Measurements from ENCODE around the gene CD14. TPM values are rescaled to one million over a fixed set of nuclear protein-coding genes. Genes with fewer than 3 reads are reported as not detected.
A peak's percentile ranks its signal among the peaks of the same experiment; 100 is the strongest.

The CD14 gene
- total RNA-seq, 1 experiment from 2014 or later, result 0.41 TPM

DNA sequence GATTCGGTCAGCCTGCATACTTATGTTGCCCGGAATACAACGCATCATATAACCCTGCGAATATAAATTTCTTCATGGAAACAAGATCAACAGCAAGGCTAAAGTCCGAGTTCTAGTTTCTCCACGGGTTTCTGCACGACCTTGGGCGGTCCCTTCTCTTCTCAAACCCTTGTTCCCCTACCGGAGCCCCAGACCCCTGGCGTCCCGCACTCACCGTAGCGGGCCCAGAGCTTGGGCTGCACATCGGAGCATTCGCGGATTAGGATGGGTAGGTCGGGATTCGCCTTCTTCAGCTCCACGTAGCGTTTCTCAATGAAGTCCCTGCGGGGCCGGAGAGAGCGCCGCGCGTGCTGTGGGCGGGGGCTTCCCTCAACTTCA, 14.1 kb upstream of the CD14 start:
- peaks cover 10% of the 10 kb centered on the region for H3K4me1 ChIP-seq (ENCODE audit: insufficient read depth, low read length, poor library complexity, severe bottlenecking)
- H3K4me3 ChIP-seq (ENCODE audit: low read depth, low read length, poor library complexity, severe bottlenecking), result peak overlapping the region; percentile 71
- H3K27ac ChIP-seq (ENCODE audit: low read depth, low read length, poor library complexity, severe bottlenecking), result peak overlapping the region; percentile 69
- TF ChIP-seq, protein P1, sequence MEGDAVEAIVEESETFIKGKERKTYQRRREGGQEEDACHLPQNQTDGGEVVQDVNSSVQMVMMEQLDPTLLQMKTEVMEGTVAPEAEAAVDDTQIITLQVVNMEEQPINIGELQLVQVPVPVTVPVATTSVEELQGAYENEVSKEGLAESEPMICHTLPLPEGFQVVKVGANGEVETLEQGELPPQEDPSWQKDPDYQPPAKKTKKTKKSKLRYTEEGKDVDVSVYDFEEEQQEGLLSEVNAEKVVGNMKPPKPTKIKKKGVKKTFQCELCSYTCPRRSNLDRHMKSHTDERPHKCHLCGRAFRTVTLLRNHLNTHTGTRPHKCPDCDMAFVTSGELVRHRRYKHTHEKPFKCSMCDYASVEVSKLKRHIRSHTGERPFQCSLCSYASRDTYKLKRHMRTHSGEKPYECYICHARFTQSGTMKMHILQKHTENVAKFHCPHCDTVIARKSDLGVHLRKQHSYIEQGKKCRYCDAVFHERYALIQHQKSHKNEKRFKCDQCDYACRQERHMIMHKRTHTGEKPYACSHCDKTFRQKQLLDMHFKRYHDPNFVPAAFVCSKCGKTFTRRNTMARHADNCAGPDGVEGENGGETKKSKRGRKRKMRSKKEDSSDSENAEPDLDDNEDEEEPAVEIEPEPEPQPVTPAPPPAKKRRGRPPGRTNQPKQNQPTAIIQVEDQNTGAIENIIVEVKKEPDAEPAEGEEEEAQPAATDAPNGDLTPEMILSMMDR (conservative IDR thresholded peaks at IDR 0.05; ENCODE audit: low read depth, low read length), result no peak
- TF ChIP-seq EZH2 (IDR thresholded peaks at IDR 0.05; ENCODE audit: borderline replicate concordance, low read depth, low read length, poor library complexity, severe bottlenecking), result no peak
- POLR2A ChIA-PET (ENCODE audit: low non-redundant PET), result no interaction called here
- H3K9me3 ChIP-seq (ENCODE audit: low read depth, low read length, poor library complexity, severe bottlenecking), result no peaks in the 10 kb centered on the region
- H3K27me3 ChIP-seq (replicated peaks; ENCODE audit: insufficient read depth, low read depth, low read length, poor library complexity), result no peaks in the 10 kb centered on the region
- H3K36me3 ChIP-seq (ENCODE audit: insufficient read depth, low read length, poor library complexity, severe bottlenecking), result peaks cover 64% of the 10 kb centered on the region
- peak; percentile 22 for DNase-seq (ENCODE audit: low spot score)
- intact Hi-C loops (cut with micrococcal nuclease; ENCODE audit: unreplicated experiment), result no loop called here
- no TSS peak for BruUV-seq (replicated peaks)
- CTCF ChIA-PET, result no interaction called here

DNA sequence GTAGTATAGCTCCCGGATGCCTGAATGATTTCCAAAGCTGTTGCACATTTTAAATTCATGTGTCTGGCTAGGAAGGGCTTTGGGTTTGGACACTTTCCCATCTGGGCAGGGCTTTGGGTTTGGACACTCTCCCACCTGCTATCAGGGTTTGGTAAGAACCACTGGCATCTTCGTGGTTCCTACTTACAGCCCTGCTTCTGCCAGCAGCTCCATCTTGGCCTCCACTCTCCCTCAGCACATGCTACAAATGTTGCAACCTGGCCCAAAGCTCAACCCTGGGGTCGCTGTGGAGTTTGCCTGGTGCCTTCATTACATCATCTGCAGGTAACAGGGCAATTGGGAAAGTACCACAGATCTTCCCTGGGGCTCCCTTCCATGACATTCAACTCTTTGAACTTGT, 9.7 kb upstream of the CD14 start:
- ChIA-PET CTCF (interaction anchor here (1.5 kb wide), 1 partner anchor 280 kb away, joined by 3 read pairs; no protein-coding TSS in a partner anchor), POLR2A (ENCODE audit: low non-redundant PET) (no interaction called here)

DNA sequence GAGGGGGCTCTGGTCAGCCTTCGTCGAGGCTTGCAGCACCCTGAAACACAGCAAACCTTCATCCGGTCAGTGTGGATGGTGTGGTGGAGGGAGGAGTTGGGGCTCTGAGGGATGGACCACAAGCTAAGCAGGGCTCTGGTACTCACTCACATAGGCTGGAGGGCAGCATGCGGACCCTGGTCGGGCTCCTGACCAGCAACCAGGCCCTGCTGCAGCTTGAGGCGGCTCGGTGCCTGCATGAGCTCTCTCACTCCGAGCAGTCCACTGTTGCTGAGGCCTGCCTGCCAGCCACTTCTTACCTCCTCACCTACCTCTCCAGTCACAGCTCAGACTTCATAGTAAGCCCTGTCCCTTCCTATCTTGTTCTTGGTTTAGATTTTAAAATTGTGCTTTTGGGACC, 8.7 kb upstream of the CD14 start:
- Histone ChIP-seq H3K4me1 (ENCODE audit: insufficient read depth, low read length, poor library complexity, severe bottlenecking) (peaks cover 23% of the 10 kb centered on the region), H3K27me3 (replicated peaks; ENCODE audit: insufficient read depth, low read depth, low read length, poor library complexity) (no peaks in the 10 kb centered on the region), H3K27ac (ENCODE audit: low read depth, low read length, poor library complexity, severe bottlenecking) (no peak overlapping the region), H3K9me3 (ENCODE audit: low read depth, low read length, poor library complexity, severe bottlenecking) (no peaks in the 10 kb centered on the region), H3K36me3 (ENCODE audit: insufficient read depth, low read length, poor library complexity, severe bottlenecking) (peaks cover 38% of the 10 kb centered on the region), H3K4me3 (ENCODE audit: low read depth, low read length, poor library complexity, severe bottlenecking) (no peak overlapping the region)
- DNase-seq (ENCODE audit: low spot score), result no peak
- TF ChIP-seq, protein P1 (conservative IDR thresholded peaks at IDR 0.05; ENCODE audit: low read depth, low read length), result no peak
- no peak for TF ChIP-seq EZH2 (IDR thresholded peaks at IDR 0.05; ENCODE audit: borderline replicate concordance, low read depth, low read length, poor library complexity, severe bottlenecking)
- intact Hi-C loops (cut with micrococcal nuclease; ENCODE audit: unreplicated experiment), result no loop called here
- ChIA-PET POLR2A (ENCODE audit: low non-redundant PET) (no interaction called here), CTCF (interaction anchor here (1.5 kb wide), 1 partner anchor 279 kb away, joined by 3 read pairs; no protein-coding TSS in a partner anchor)
- no TSS peak for BruUV-seq (replicated peaks)

More for the DNA sequence above, 9.7 kb upstream of the CD14 start:
- no peak overlapping the region for H3K27ac ChIP-seq (ENCODE audit: low read depth, low read length, poor library complexity, severe bottlenecking)
- intact Hi-C loops (cut with micrococcal nuclease; ENCODE audit: unreplicated experiment), result no loop called here
- DNase-seq (ENCODE audit: low spot score), result no peak
- no TSS peak for BruUV-seq (replicated peaks)
- H3K4me1 ChIP-seq (ENCODE audit: insufficient read depth, low read length, poor library complexity, severe bottlenecking), result peaks cover 23% of the 10 kb centered on the region
- no peaks in the 10 kb centered on the region for H3K9me3 ChIP-seq (ENCODE audit: low read depth, low read length, poor library complexity, severe bottlenecking)
- no peaks in the 10 kb centered on the region for H3K27me3 ChIP-seq (replicated peaks; ENCODE audit: insufficient read depth, low read depth, low read length, poor library complexity)
- H3K36me3 ChIP-seq (ENCODE audit: insufficient read depth, low read length, poor library complexity, severe bottlenecking), result peaks cover 38% of the 10 kb centered on the region
- TF ChIP-seq, protein P1 (conservative IDR thresholded peaks at IDR 0.05; ENCODE audit: low read depth, low read length), result no peak
- no peak for TF ChIP-seq EZH2 (IDR thresholded peaks at IDR 0.05; ENCODE audit: borderline replicate concordance, low read depth, low read length, poor library complexity, severe bottlenecking)
- no peak overlapping the region for H3K4me3 ChIP-seq (ENCODE audit: low read depth, low read length, poor library complexity, severe bottlenecking)
